8988T (cell line): Measurements from ENCODE around the gene COLEC11.

Experiments
- DNase-seq: peaks from one replicate; pipeline ENCODE4 v3.0.0; 2011

The COLEC11 gene

DNA sequence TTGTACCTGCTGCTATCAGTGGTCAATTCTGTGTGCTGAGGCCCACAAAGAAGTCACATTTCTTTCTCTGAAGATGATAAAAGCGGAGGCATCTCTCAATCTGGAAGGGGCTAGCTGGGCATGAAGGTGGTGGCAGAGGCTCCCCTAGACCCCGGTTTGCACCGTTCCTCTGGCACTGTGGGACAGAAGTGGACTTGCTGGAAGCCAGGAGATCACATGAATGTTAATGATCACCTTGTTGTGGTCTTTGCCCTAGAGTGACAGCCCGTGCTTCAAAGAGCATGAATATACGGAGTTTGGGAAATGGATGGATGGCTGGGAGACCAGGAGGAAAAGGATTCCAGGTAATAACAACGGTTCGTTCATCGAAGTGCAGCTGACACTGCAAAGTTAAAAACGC lies 83.3 kb downstream of the COLEC11 start:
- DNase-seq: no peak

DNA sequence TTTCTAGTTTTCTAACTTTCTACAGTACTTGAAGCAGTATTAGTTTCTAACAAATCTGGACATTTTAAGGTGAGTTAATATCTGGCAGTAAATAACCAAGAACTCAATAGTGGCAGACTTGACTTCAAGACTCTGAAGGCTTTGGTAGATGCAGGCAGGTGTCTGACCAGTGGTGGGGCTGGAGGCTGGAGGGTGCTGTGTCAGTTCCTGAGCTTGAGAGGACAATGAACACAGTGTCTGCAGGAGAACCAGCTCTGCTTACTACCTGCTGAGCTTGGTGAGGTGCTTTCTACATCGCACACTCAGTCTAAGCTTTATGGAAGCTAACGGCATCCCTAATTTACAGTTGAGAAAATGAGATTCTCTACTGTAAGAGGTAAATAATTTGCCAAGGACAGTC lies 84.3 kb downstream of the COLEC11 start:
- no peak for DNase-seq

DNA sequence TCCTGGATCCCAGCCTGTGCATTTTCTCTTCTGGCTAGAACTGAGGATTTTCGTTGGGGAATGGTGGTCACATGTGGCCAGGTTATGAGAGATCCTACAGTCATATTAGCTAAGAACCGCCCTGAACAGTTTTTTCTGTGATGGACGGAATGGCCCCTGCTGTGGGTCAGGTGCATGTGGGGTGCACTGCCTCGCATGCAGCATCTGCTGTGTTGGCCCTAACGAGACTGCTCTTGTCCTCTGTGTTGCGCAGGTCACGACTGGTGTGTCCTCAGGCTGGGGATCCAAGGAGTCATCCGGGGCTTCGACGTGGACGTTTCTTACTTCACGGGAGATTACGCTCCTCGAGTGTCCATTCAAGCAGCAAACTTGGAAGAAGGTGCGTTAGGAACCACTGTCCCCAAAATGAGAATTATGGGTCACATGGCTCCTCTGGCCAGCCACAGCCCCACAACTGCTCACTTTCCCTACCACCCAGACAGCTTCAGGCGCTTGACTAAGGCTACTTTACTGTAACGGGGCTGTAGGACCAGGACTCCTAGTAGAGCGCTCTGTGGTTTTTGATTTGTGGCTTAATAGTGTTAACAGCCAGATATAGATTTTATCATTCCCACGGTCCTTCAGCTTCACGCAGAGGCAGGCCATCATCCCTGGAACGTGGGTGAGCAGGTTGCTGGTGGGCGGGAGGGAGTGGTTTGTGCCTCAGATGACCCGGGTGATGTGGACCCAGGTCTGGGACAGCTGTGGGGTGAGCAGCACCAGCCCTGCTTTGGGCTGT lies 84.9 kb downstream of the COLEC11 start:
- DNase-seq: no peak

DNA sequence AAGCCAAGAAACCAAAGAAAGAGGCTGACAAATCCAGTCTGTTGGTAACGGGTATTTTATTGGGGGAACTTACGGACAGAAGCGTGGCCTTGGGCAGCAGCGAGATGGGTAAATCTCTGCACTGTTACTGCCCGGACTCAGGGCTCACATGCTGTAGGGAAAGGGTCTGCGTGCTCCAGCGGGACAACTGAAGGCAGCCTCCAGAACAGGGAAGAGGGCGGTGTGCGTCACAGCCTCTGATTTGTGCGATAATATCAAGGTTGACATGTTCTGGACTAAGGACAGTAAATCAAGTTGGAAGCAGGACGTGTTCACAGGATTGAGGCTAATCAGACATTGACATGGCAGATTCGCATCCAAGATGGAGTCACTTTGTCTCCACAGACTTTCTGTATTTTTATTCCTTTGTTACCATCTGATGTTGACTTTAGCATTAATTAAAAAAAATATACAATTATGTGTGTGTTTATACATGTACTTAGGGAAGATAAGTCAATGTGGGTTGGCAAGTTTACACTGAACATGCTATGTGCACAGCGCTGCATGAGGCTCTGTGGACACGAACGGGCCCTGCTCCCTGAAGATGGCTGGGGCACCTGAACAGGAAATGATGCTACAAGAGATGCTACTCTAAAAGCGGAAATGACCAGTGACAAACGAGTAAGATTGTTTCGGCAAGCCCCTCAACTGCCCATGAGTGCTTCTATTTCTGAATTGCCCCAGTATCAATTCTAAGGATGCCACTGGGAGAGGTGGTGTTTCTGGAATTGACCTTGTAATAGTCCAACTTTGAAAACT lies 85.8 kb downstream of the COLEC11 start:
- no peak for DNase-seq

DNA sequence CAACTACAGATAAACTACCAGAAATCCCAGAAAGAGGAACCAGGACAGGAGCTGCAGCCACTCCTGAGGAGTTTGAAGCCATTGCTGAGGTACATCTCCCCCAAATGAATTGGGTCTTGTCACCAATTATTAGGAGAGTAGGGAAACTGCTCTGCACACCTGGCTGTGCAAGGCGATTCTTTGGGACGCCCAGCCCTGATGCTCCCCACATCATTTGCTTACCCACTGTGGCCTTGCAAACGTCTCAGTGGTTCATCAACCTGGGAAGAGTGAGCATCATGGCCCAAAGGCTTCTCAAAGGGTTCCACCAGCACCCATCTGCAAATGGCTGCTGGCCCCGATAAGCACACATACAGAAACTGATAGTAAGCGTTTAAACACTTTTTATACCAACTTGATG lies 86.7 kb downstream of the COLEC11 start:
- no peak for DNase-seq

DNA sequence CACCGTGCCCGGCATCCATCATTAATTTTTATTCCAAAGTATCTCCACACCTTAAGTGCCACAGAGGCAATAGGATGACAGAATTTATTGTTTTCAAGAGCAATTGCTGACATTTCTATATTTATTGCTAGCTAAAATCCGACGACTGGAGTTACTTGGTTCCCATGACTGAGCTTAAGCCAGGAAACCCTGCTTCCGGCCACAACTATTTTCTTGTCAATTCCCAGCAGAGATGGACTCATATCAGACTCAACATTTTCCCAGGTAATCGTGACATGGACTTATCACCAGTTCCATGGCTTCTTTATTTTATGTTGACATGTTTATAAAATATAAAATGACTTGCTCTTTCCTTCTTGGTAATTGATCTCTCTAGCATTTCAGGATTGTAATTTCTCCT lies 87.9 kb downstream of the COLEC11 start:
- DNase-seq: no peak

DNA sequence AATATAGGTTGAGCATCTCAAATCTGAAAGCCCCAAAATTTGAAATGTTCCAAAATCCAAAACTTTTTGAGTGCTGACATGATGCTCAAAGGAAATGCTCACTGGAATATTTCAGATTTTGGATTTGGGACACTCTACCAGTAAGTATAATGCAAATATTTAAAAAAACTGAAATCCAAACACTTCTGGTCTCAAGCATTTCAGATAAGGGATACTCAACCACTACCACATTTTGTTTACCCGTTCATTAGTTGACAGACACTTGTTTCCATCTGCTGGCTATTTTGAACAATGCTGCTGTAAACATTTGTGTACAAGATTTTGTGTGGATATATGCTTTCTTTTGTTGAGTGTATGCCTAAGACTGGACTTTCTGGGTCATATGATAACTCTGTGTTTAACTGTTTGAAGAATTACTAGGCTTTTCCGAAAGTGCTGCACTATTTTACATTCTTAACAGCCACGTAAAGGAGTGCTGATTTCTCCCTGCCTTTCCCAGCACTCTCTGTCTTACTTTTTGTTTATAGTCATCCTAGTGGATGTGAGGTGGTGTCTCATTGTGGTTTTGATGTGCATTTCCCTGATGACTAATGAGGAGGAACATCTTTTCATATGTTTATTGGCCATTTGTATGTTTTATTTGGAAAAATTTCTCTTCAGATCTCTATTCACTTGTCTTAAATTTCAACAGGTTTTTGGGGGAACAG lies 89.0 kb downstream of the COLEC11 start:
- no peak for DNase-seq

DNA sequence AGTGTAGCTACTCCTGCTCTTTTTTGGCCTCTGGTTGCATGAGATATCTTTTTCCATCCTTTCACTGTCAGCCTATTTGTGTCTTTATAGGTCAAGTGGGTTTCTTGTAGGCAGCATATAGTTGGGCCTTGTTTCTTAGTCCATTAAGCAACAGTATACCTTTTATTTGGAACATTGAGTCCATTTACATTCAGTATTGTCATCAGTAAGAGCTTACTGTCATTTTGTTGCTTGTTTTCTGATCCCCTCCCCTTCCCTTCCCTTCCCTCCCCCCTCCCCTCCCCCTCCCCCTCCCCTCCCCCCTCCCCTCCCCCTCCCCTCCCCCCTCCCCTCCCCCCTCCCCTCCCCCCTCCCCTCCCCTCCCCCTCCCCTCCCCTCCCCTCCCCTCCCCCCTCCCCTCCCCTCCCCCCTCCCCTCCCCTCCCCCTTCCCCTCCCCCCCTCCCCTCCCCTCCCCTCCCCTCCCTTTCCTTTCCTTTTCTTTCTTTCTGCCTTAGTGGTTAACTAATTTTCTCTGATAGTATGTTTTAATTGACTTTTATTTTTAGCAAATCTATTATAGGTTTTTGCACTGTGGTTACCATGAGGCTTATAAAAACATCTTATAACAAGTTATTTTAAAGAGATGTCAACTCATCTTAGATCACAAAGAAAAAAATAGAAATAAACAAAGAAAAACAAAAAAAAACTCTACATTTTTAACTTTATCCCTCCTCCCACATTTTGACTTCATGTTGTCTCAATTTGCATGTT lies 95.3 kb downstream of the COLEC11 start:
- no peak for DNase-seq

DNA sequence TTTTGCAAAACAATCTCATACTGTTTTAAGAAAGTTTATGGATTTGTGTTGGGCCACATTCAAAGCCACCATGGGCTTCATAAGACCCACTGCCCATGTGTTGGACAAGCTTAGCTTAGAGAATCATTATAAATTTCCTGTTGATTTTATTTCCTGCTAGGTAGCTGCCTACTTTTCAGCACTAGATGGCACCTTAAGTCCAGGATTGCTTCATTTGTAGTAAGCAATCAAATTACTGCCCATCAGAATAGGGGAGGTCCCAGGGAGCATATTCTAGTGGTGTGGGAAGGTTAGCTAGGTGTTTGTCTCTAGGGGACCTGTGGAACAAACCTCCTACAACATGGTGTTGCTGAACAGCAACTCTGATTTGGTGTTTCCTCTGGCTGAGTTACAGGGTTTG lies 97.5 kb downstream of the COLEC11 start:
- DNase-seq: peak; percentile 37
